Measurements from ENCODE around the gene C1GALT1C1.

GRCh38 chrX:120603707-120604360, 26.0 kb downstream of the C1GALT1C1 start, which contains the start of gene MCTS1:
- TF ChIP-seq CTCF (IDR thresholded peaks at IDR 0.05; ENCODE audit: poor library complexity, severe bottlenecking) (no peak), EP300 (conservative IDR thresholded peaks at IDR 0.05; ENCODE audit: poor library complexity, severe bottlenecking) (peak; percentile 53), REST (IDR thresholded peaks at IDR 0.05; ENCODE audit: borderline replicate concordance) (peak; percentile 32), POLR2AphosphoS5 (IDR thresholded peaks at IDR 0.05) (peak; percentile 79)

Data from neural cell (in vitro differentiated cells).